Skeletal muscle cell (primary cell): Measurements from ENCODE around the gene FBL.
"Not testable (repeated sequence)": the region's sequence is repeated elsewhere in the genome, so short reads cannot be mapped to it uniquely, and the experiment has no call there.

ENCODE experiments used
- DNase-seq: peaks from one replicate; pipeline ENCODE4 v3.0.0-alpha.2; 2010; ENCODE audit warnings: low read depth
- H3K4me3 ChIP-seq: 2 replicates; pipeline ENCODE4 v1.5.1; 2011; ENCODE audit warnings: low read depth, mild to moderate bottlenecking, control low read depth, low read length, moderate library complexity

The FBL gene

DNA sequence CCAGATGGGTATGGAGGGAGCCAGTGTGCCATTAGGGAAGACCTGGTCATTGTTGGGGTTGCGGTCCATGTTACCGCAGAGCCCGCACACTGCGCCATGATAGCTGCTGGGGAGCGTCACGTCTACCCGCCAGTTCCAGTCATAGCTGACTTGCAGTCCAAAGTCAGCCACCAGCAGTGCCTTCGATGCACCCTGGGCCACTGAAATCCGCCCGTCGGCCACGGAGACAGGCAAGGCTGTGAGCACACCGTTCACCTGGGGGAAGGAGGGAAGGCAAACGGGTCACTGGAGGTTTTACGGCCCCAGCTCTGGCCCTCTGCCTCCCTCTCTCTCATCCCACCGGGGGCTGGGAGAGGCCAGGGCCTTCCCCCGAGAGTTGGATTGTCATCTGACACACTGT lies 31.8 kb upstream of the FBL start:
- H3K4me3 ChIP-seq, DNase-seq: not testable (repeated sequence)

- not testable (repeated sequence) for DNase-seq, H3K4me3 ChIP-seq
Measured at GRCh38 chr19:39877488-39877887, 31.3 kb upstream of the FBL start.

DNA sequence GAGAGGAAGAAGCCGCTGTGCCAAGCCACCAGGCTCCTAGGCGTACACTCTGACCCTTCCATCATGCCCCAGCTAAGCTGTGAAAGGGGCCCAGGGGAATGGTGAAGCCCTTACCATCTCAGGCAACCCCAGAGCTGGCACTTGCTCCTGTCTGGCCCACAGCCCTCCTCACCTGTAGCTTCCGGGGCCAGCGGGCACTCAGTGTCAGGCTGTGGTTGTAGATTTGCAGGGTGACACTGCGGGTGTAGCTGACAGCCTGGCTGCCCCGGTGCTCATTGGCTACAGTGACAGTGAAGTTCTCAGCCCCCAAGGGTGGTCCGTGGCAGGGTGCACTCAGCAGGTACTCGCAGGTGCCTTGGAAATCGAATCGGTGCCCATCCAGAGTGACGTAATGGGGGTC lies 30.3 kb upstream of the FBL start:
- not testable (repeated sequence) for DNase-seq, H3K4me3 ChIP-seq

GRCh38 chr19:39875401-39875864 lies 29.3 kb upstream of the FBL start:
- DNase-seq, H3K4me3 ChIP-seq: not testable (repeated sequence)

DNA sequence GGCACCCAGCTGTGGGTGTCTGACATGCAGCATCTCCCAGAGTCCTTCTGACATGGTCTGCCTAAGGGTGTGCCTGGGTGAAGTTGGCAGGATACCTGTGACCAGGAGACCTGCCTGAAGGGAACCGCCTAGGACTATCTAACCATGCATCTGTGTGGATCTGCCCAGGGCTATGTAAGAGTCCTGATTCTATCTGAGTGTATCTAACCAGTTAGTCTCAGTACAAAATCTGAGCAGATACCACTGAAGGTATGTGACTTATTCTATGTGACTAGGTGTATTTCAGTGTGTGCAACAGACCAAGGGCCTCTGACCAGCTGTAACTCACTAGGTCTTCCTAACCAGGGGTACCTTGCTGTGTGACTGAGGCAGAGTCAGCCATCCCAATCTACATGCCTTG lies 28.2 kb upstream of the FBL start:
- H3K4me3 ChIP-seq: no peak overlapping the region
- DNase-seq: no peak

GRCh38 chr19:39873385-39873784 lies 27.2 kb upstream of the FBL start:
- DNase-seq: no peak

GRCh38 chr19:39871886-39872866 lies 26.0 kb upstream of the FBL start:
- no peak for DNase-seq
- no peak overlapping the region for H3K4me3 ChIP-seq

More at GRCh38 chr19:39873385-39873784, 27.2 kb upstream of the FBL start:
- H3K4me3 ChIP-seq: no peak overlapping the region

- no peak overlapping the region for H3K4me3 ChIP-seq
- DNase-seq: no peak
Measured at GRCh38 chr19:39871362-39871761, 25.2 kb upstream of the FBL start.

- H3K4me3 ChIP-seq: no peak overlapping the region
- DNase-seq: no peak
Measured at GRCh38 chr19:39870171-39870971, 24.2 kb upstream of the FBL start.

GRCh38 chr19:39867952-39868351 lies 21.8 kb upstream of the FBL start:
- DNase-seq: no peak
- H3K4me3 ChIP-seq: no peak overlapping the region

- no peak overlapping the region for H3K4me3 ChIP-seq
- no peak for DNase-seq
Measured at GRCh38 chr19:39867133-39867532, 21.0 kb upstream of the FBL start.

- no peak overlapping the region for H3K4me3 ChIP-seq
- no peak for DNase-seq
Measured at GRCh38 chr19:39865953-39866352, 19.8 kb upstream of the FBL start.

DNA sequence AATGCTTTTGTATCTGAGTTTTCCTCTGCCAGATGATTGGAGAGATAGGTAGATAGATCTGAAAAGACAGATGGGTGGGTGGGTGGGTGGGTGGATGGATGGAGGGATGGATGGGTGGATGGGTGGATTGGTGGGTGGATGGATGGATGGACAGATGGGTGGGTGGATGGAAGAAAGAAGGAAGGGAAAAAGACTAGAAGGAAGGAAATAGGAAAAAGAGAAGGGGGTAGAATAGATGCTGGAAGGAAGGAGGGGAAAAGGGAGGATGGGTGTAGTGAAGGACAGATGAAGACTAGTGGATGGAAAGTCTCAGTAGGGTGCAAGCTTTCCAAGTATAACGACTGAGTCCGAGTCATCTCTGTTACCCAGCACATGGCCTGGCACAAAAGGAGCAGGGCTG lies 19.0 kb upstream of the FBL start:
- no peak overlapping the region for H3K4me3 ChIP-seq
- no peak for DNase-seq

GRCh38 chr19:39864118-39864517 lies 17.9 kb upstream of the FBL start:
- H3K4me3 ChIP-seq: no peak overlapping the region

DNA sequence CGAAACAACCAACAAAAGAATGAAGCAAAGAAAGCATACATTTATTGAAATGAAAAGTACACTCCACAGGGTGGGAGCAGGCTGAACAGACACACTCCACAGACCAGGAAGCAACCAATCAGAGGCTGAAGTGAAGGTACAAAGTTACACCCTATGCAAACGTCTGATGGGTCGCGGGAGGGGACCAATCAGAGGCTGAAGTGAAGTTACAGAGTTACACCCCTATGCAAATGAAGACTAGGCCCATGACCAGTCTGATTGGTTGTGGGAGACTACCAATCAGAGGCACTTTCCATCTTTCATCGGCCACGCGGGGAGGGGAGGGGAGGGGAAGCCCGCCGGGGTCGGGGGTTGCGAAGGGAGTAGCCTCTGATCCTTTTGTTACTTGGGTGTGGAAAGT lies 12.4 kb upstream of the FBL start:
- H3K4me3 ChIP-seq: no peak overlapping the region

More at GRCh38 chr19:39864118-39864517, 17.9 kb upstream of the FBL start:
- no peak for DNase-seq

DNA sequence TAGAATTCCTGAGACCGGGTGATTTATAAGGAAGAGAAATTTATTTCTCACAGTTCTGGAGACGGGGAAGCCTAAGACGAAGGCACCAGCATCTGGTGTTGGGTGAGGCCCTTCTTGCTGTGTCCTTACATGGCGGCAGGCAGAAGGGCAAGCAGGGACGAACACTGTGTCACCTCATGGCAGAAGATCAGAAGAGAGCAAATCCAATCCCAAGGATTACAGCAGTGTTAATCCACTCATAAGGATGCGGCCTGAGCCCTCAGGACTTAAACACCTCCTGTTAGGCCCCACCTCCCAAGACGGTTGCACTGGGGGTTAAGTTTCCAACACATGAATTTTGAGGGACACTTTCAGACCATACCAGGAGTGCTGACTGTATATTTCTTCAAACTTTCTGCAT lies 6.7 kb upstream of the FBL start:
- H3K4me3 ChIP-seq: no peak overlapping the region
- DNase-seq: no peak

More for the DNA sequence above, 12.4 kb upstream of the FBL start:
- DNase-seq: no peak

DNA sequence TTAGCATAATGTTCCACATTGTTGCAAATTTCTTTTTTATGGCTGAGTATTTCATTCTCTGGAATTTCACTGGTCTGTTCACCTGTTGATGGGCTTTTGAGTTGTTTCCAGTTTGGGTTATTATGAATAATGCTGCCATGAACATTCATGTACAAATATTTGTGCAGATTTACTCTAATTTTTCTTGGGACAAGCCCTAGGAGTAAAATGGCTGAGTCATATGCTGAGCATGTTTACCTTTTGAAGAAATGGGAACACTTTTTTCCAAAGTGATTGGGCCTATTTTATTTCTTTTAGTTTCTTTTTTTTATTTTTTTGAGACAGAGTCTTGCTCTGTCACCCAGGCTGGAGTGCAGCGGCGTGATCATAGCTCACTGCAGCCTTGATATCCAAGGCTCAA lies 4.7 kb upstream of the FBL start:
- no peak overlapping the region for H3K4me3 ChIP-seq
- no peak for DNase-seq

DNA sequence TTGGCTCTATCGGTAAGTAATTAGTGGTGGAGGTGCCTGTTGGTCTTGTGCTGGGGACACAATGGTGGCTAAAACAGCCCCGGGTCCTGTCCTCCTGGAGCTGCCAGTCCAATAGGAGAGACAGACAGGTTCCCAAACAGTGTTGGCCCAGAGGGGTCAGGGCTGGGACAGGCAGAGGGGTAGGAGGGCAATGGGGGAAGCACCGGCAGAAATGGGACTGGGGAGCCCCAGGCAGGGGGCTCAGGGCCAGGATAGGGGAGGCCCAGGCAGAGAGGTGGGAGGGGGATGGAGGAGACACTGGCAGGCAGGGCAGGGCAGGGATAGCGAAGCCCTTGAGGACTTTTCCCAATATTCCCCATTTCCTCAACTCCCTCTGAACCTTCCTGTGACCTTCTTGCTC lies 2.2 kb upstream of the FBL start:
- DNase-seq: no peak
- H3K4me3 ChIP-seq: no peak overlapping the region

DNA sequence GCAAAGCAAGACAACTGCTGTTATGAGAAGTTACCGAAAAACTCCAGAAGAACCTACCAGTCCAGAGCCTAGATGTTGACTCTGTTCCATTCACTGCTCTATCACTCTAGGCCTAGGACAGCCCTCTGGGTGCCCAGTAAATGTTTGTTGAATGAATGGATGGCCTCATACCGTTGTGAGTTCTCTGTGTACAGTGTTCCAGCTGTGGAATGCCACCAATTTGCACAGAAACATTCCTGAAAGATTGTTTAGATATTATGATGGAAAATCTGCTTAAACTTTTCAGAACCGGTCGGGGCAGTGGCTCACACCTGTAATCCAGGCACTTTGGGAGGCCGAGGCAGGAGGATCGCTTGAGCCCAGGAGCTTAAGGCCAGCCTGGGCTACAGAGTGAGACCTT lies 1.3 kb upstream of the FBL start:
- DNase-seq: no peak
- no peak overlapping the region for H3K4me3 ChIP-seq
